HepG2 (cell line): ENCODE data around the gene ZSWIM8. TPM values are rescaled to one million over a fixed set of nuclear protein-coding genes. Genes with fewer than 3 reads are reported as not detected.

Experiments used
- AKAP8 ChIP-seq: sonication (generic); formaldehyde crosslinking; IDR thresholded peaks from 2 replicates; pipeline ENCODE4 v1.5.1; 2020; ENCODE audit warnings: mild to moderate bottlenecking, missing genetic modification reagents
- CBX2 ChIP-seq, 2 experiments: fragments of 200-600 bp in 1 of 2; sonication (generic); formaldehyde crosslinking in 1 of 2; IDR thresholded peaks; 2 replicates each; pipeline versions ENCODE4 v1.7.0 to v1.8.1; 2018 to 2022; ENCODE audit warnings: low read depth in 2 of 2, low read length in 1 of 2, mild to moderate bottlenecking in 1 of 2, missing genetic modification reagents in 1 of 2
- CENPBD1 ChIP-seq: sonication (generic); formaldehyde crosslinking; IDR thresholded peaks from 2 replicates; pipeline ENCODE4 v1.8.0; 2022; ENCODE audit warnings: missing genetic modification reagents, low read depth, mild to moderate bottlenecking, borderline replicate concordance
- CENPX ChIP-seq: sonication (generic); formaldehyde crosslinking; IDR thresholded peaks from 2 replicates; pipeline ENCODE4 v1.9.0; 2021; ENCODE audit warnings: mild to moderate bottlenecking, missing genetic modification reagents, moderate library complexity
- FOXA3 ChIP-seq: IDR thresholded peaks from 2 replicates; pipeline ENCODE4 v1.6.1; 2016; ENCODE audit warnings: missing genetic modification reagents, missing compliant biosample characterization
- GFI1 ChIP-seq: sonication (generic); formaldehyde crosslinking; IDR thresholded peaks from 2 replicates; pipeline ENCODE4 v1.5.0; 2020; ENCODE audit warnings: missing genetic modification reagents, mild to moderate bottlenecking, borderline replicate concordance
- KAT8 ChIP-seq: IDR thresholded peaks from 2 replicates; pipeline ENCODE4 v1.6.1; 2016; ENCODE audit warnings: missing genetic modification reagents, missing compliant biosample characterization
- LRRFIP1 ChIP-seq: sonication (generic); formaldehyde crosslinking; conservative IDR thresholded peaks from 2 replicates; pipeline ENCODE4 v1.4.0; 2020; ENCODE audit warnings: missing genetic modification reagents
- MED13 ChIP-seq: sonication (generic); formaldehyde crosslinking; IDR thresholded peaks from 2 replicates; pipeline ENCODE4 v1.5.0; 2020; ENCODE audit warnings: missing genetic modification reagents
- RAD21 ChIP-seq: fragments of 450-650 bp; formaldehyde crosslinking; IDR thresholded peaks from 2 replicates; pipeline ENCODE4 v1.5.0; 2020; ENCODE audit warnings: mild to moderate bottlenecking
- RBM22 ChIP-seq: fragments of 200-400 bp; formaldehyde crosslinking; optimal IDR thresholded peaks from 2 replicates; pipeline ENCODE3; 2017; ENCODE audit warnings: mild to moderate bottlenecking, low read length, moderate library complexity
- SAP130 ChIP-seq: IDR thresholded peaks from 2 replicates; pipeline ENCODE4 v1.6.1; 2016; ENCODE audit warnings: low read depth
- SNAPC5 ChIP-seq: sonication (generic); formaldehyde crosslinking; IDR thresholded peaks from 2 replicates; pipeline ENCODE4 v1.8.1; 2023; ENCODE audit warnings: mild to moderate bottlenecking, missing genetic modification reagents, borderline replicate concordance
- STAG1 ChIP-seq: sonication (generic); formaldehyde crosslinking; IDR thresholded peaks from 2 replicates; pipeline ENCODE4 v1.4.0; 2020; ENCODE audit warnings: missing genetic modification reagents
- STAT5B ChIP-seq: sonication (generic); formaldehyde crosslinking; IDR thresholded peaks from 2 replicates; pipeline ENCODE4 v1.4.0; 2020; ENCODE audit warnings: missing genetic modification reagents
- TCF12 ChIP-seq, 2 experiments: fragments of 450-650 bp in 1 of 2; sonication (generic) in 1 of 2; formaldehyde crosslinking in 1 of 2; IDR thresholded peaks; 2 replicates each; pipeline versions ENCODE4 v1.6.1 to v1.8.0; 2017 to 2022; ENCODE audit warnings: antibody characterized with exemption in 1 of 2, mild to moderate bottlenecking in 1 of 2, missing genetic modification reagents in 1 of 2, moderate library complexity in 1 of 2
- TEAD3 ChIP-seq: optimal IDR thresholded peaks from 2 replicates; pipeline ENCODE3; 2016; ENCODE audit warnings: borderline replicate concordance
- ZBTB25 ChIP-seq: IDR thresholded peaks from 2 replicates; pipeline ENCODE4 v1.6.1; 2018; ENCODE audit warnings: missing genetic modification reagents
- ZKSCAN1 ChIP-seq: fragments of 150-350 bp; IDR thresholded peaks from 2 replicates; pipeline ENCODE4 v1.6.1; 2014; ENCODE audit warnings: low read length
- ZNF20 ChIP-seq: sonication (generic); formaldehyde crosslinking; IDR thresholded peaks from 2 replicates; pipeline ENCODE4 v1.4.0; 2020; ENCODE audit warnings: mild to moderate bottlenecking, moderate library complexity, missing genetic modification reagents
- ZNF205 ChIP-seq: IDR thresholded peaks from 2 replicates; pipeline ENCODE4 v1.6.1; 2018; ENCODE audit warnings: missing biosample characterization, missing genetic modification reagents
- ZNF883 ChIP-seq: sonication (generic); formaldehyde crosslinking; IDR thresholded peaks from 2 replicates; pipeline ENCODE4 v1.5.1; 2020; ENCODE audit warnings: mild to moderate bottlenecking, missing genetic modification reagents; ENCODE audit errors: not compliant biosample characterization
- ZSCAN22 ChIP-seq: sonication (generic); formaldehyde crosslinking; IDR thresholded peaks from 2 replicates; pipeline ENCODE4 v1.4.0; 2020; ENCODE audit warnings: mild to moderate bottlenecking, missing genetic modification reagents
- ZSCAN30 ChIP-seq: sonication (generic); formaldehyde crosslinking; IDR thresholded peaks from 2 replicates; pipeline ENCODE4 v1.5.0; 2020; ENCODE audit warnings: mild to moderate bottlenecking, missing genetic modification reagents
- polyA plus RNA-seq, 8 experiments: library from polyadenylated mRNA; depleted of rRNA in 3 of 8; stranded (reverse) in 7 of 8; unstranded in 1 of 8; fragments of >200 nt; fragmentation: Illumina TruSeq in 4 of 8; extraction: Trizol in 4 of 8; gene quantifications; 2 replicates each; pipeline versions ENCODE4 v1.2.1 to v1.2.3, GENCODE V29; 2011 to 2016; ENCODE audit warnings: low read depth in 4 of 8, missing spikeins in 1 of 8, mixed read lengths in 1 of 8; ENCODE audit not compliant: insufficient read depth in 1 of 8
- total RNA-seq, 5 experiments: library from RNA; depleted of rRNA; stranded (reverse); fragments of >200 nt; fragmentation: Illumina TruSeq; extraction: Trizol; gene quantifications; 2 replicates each; pipeline ENCODE4 v1.2.3, GENCODE V29; 2016; ENCODE audit warnings: low read depth in 1 of 5

Gene ZSWIM8
- total and polyA plus RNA-seq, 2 of the 13 experiments (the other 11 are each of a cell fraction or from before 2014, with no cell fraction given): 39.9 to 98.2 TPM

GRCh38 chr10:73781879-73782748, 3.3 kb upstream of the ZSWIM8 start, which contains the start of gene CHCHD1 (continued):
- TF ChIP-seq LRRFIP1 (CRISPR knock-in tag) (no peak), RBM22 (no peak), ZBTB25 (CRISPR knock-in tag) (peak; percentile 64), ZSCAN22 (CRISPR knock-in tag) (no peak), ZNF883 (peak; percentile 63), ZSCAN30 (no peak), GFI1 (CRISPR knock-in tag) (peak; percentile 38; the same call in 1 of the 2 replicates), SNAPC5 (CRISPR knock-in tag) (no peak), AKAP8 (CRISPR knock-in tag) (no peak), STAG1 (no peak), MED13 (CRISPR knock-in tag) (peak; percentile 81; the same call in 1 of the 2 replicates), ZKSCAN1 (no peak), RAD21 (CRISPR knock-in tag) (peak; percentile 34; the same call in 1 of the 2 replicates), SAP130 (CRISPR knock-in tag) (peak; percentile 97), STAT5B (CRISPR knock-in tag) (no peak; the same call in 1 of the 2 replicates), TCF12 (IDR thresholded peaks at IDR 0.05) (no peak), TCF12 (CRISPR knock-in tag; IDR thresholded peaks at IDR 0.05) (no peak), CBX2 (IDR thresholded peaks at IDR 0.05; ENCODE audit: low read depth, low read length) (no peak), CBX2 (CRISPR knock-in tag; IDR thresholded peaks at IDR 0.05; ENCODE audit: low read depth) (no peak), CENPX (CRISPR knock-in tag) (no peak), CENPBD1 (CRISPR knock-in tag) (no peak), ZNF20 (CRISPR knock-in tag) (no peak), ZNF205 (CRISPR knock-in tag) (peak; percentile 32; the same call in 1 of the 2 replicates), TEAD3 (CRISPR knock-in tag) (peak; percentile 67), FOXA3 (peak; percentile 59), KAT8 (CRISPR knock-in tag) (peak; percentile 96)
